Endothelial cell of hepatic sinusoid (primary cell): ENCODE measurements around the gene BCL2.
"Not testable (repeated sequence)": the region's sequence is repeated elsewhere in the genome, so short reads cannot be mapped to it uniquely, and the experiment has no call there.

Source experiments
- in situ Hi-C: cut with HindIII; loops from 2 replicates; pipeline ENCODE4 v1.10.0; 2017; ENCODE audit warnings: low sequenced_read_pairs

BCL2 gene

GRCh38 chr18:63237881-63238692 lies 81.5 kb downstream of the BCL2 start:
- in situ Hi-C loops, result no loop called here

- in situ Hi-C loops, result no loop called here
Observed at GRCh38 chr18:63236921-63237846, 82.4 kb downstream of the BCL2 start.

DNA sequence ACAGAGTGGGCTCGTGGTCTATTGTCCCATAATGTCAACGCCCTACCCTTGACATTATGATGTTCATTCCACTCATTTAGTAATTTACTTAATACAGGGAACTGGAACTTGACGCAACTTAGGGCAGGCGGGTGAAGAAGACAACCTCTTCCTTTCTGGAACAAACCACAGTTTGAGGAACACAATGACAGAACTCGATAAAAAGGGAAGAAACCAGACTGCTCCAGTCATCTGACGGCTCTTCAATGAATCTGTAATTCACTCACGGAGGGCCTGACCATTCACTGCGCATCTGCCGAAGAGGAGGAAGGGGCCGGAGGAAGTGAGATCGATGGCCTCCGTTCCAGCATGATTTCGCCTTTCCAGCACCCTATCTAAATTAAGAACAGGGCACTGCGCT lies 83.2 kb downstream of the BCL2 start:
- in situ Hi-C loops, result no loop called here

DNA sequence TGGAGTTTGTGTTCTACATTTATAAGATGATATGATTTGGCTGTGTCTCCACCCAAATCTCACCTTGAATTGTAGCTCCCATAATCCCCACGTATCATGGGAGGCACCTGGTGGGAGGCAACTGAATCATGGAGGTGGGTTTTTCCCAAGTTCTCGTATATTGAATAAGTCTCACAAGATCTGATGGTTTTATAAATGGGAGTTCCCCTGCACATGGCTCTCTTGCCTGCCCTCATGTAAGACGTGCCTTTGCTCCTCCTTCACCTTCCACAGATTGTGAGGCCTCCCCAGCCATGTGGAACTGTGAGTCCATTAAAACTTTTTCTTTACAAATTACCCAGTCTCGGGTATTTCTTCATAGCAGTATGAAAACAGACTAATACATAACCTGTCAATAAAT lies 83.6 kb downstream of the BCL2 start:
- in situ Hi-C loops, result not testable (repeated sequence)

DNA sequence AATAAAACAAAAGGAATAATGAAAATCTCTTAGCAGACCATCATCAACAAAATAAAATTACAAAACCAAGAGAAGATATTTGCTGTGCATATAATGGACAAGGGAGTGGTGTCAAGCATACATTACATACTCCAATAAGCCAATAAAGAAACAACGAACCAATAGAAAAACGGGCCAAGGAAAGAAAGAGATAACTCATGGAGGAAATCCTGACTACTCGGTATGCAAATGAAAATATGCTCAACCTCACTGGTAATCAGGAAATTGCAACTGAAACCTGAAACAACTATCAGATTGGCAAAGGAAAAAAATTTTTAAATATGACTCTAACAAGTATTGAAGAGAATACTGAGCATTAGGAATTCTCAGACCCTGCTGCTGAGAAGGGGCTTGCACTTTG lies 84.7 kb downstream of the BCL2 start:
- in situ Hi-C loops, result no loop called here

DNA sequence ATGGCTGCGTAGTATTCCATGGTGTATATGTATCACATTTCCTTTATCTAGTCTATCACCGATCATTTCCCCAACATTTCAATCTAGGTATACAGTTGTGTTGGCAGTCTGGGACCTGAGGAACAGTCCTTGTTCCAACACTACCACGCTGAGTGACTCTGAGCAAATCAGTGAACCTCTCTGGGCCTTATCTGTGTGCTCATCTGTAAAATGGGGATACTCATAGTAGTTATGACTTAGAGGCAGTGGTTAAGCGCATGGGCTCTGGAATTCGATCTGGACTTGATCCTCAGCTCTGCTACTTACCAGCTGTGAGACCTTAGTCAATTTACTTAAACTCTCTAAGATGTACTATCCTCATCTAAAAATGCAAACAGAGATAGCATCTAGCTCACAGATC lies 85.1 kb downstream of the BCL2 start:
- in situ Hi-C loops, result no loop called here

GRCh38 chr18:63233334-63233733 lies 86.2 kb downstream of the BCL2 start:
- in situ Hi-C loops, result no loop called here

DNA sequence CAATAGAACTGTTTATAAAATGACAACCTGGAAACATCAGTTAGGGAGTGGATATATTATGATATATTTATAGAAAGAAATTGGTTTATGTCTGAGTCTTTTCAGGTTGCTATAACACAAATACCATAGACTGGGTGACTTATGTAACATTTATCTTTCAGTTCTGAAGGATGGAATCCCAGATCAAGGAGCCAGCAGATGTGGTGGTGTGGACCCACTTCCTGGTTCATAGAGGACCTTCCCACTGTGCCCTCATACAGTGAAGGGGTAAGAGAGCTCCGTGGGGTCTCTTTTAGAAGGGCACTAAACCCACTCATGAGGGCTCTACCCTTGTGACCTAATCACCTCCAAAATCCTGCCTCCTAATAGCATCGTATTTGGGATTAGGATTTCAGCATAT lies 86.7 kb downstream of the BCL2 start:
- in situ Hi-C loops, result no loop called here

- in situ Hi-C loops, result no loop called here
Observed at GRCh38 chr18:63229971-63230370, 89.6 kb downstream of the BCL2 start.

GRCh38 chr18:63225434-63225833 lies 94.1 kb downstream of the BCL2 start:
- in situ Hi-C loops, result no loop called here

DNA sequence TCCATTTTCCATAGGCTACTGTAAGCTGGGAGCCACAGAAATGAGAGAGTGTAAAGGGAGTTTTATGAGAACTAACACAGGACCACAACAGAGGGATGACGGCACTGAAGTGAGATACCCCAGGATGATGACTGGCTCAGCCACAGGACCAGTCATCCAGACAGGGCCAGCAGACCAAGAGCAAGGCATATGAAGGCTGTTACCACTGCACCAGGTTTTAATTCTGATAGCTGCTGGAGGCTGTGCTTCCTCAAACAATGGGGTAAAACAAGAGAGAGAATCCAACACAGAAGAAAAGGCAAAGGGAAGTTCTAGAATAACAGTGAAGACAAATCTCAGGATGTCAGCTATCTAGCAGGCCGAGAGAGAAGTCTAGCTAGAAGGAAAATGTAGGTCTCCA lies 94.9 kb downstream of the BCL2 start:
- in situ Hi-C loops, result no loop called here

DNA sequence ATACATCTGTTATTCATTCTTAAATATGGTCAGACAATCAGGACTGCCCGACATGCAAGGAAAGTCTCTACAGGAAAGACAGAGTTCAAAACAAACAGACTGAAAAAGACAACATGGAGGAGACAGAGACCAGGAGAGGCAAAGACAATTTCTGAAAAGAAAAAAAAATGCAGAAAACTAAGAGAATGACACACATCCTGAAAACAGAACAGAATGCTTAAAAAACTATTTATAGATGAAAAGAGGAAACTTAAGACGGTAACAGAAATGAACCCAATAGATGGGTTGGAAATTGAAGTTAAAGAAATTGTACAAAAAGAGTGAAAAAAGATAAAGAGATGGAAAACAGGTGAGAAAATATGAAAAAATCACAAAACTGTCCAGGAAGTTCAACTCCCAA lies 95.7 kb downstream of the BCL2 start:
- in situ Hi-C loops, result no loop called here

GRCh38 chr18:63220903-63221302 lies 98.7 kb downstream of the BCL2 start:
- in situ Hi-C loops, result no loop called here

DNA sequence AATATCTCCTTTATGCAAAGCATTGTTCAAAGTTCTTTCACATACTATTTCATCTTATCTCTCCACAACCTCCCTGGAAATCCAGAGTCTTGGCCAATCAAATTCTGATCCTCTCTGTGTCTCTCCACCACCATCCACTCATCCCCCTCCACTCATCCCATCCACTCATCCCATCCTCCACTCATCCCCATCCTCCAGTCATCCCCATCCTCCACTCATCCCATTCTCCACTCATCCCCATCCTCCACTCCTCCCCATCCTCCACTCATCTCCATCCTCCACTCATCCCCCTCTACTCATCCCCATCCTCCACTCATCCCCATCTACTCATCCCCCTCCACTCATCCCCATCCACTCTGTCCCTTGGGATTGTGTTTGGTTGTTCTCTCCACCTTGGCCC lies 101.1 kb downstream of the BCL2 start:
- in situ Hi-C loops, result no loop called here

DNA sequence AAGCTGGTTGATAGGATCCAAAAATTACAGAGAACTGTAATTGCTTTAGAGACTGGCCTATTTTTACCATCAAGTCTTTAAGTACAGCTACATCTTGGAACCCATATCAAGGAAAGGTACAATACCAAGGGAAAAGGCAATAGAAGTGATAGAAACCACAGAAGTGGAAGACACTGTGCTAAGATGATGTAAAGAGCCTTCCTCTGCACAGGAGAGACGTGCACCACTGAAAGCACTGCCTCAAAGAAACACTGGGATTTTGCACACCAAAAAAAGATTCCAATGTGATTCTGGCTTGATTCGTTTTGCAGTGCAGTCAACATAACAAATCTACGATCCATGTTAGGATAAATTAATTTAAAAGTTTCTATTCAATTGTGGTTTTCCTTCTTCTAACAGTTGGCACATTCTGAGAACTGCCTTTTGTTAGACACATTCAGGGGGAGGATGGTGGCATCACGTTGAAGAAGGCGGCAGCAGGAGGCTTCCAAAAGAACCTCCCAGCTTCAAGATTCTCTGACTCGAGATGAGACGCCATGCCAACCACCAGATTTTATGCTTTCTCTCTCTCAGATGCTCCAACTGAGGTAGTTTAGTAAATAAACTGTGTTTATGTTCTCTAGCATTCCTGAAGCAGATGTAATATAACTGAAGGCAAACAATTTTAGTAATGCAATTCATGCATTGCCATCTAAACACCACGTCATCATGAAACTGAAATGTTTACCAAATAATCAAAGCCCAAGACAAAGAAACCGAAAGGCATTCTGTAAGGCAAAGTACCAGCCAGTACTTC lies 102.9 kb downstream of the BCL2 start:
- in situ Hi-C loops, result no loop called here

GRCh38 chr18:63213936-63214671 lies 105.5 kb downstream of the BCL2 start:
- in situ Hi-C loops, result no loop called here

GRCh38 chr18:63213331-63213900 lies 106.2 kb downstream of the BCL2 start:
- in situ Hi-C loops, result no loop called here

GRCh38 chr18:63210521-63210920 lies 109.0 kb downstream of the BCL2 start:
- in situ Hi-C loops, result no loop called here

- in situ Hi-C loops, result no loop called here
Observed at GRCh38 chr18:63208676-63209075, 110.9 kb downstream of the BCL2 start.

DNA sequence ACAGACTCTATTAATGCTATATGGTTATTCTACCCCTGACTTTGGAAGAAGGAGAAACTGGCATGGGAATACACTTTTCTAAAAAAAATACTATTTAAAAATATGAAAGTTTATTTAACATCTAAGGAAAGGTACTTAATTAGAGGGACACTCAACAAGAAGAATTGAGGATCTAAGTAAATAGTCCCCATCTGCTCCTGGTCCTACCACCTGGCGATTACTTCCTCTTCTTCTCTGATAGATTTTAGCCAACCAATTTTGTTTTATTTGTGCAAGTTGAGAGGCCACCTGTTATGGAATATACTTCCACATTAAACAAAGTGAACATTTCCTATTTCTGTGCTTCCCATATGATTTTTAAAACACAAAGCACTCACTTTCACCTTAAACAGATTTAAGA lies 111.7 kb downstream of the BCL2 start:
- in situ Hi-C loops, result no loop called here
